HepG2 (cell line): Measurements from ENCODE around the gene AP2B1. TPM values are rescaled to one million over a fixed set of nuclear protein-coding genes. Genes with fewer than 3 reads are reported as not detected.

ENCODE experiments used
- BATF2 ChIP-seq: sonication (generic); formaldehyde crosslinking; IDR thresholded peaks from 2 replicates; pipeline ENCODE4 v1.8.0; 2022; ENCODE audit warnings: mild to moderate bottlenecking, missing genetic modification reagents, moderate library complexity
- BCL3 ChIP-seq: sonication (generic); formaldehyde crosslinking; IDR thresholded peaks from 2 replicates; pipeline ENCODE4 v1.5.1; 2020; ENCODE audit warnings: mild to moderate bottlenecking, missing genetic modification reagents, moderate library complexity
- BCLAF1 ChIP-seq: fragments of 450-650 bp; IDR thresholded peaks from 2 replicates; pipeline ENCODE4 v1.6.1; 2017; ENCODE audit warnings: mild to moderate bottlenecking
- FLYWCH1 ChIP-seq: sonication (generic); formaldehyde crosslinking; IDR thresholded peaks from 2 replicates; pipeline ENCODE4 v1.8.1; 2023; ENCODE audit warnings: mild to moderate bottlenecking, missing genetic modification reagents
- FOXO1 ChIP-seq: sonication (generic); formaldehyde crosslinking; IDR thresholded peaks from 2 replicates; pipeline ENCODE4 v1.4.0; 2020; ENCODE audit warnings: missing genetic modification reagents
- HNF4G ChIP-seq, 2 experiments: sonication (generic) in 1 of 2; formaldehyde crosslinking in 1 of 2; IDR thresholded peaks; 2 replicates each; pipeline versions ENCODE4 v1.4.0 to v1.6.1; 2011 to 2020; ENCODE audit warnings: borderline replicate concordance in 2 of 2, low read depth in 2 of 2, mild to moderate bottlenecking in 2 of 2, low read length in 1 of 2, missing genetic modification reagents in 1 of 2, moderate library complexity in 1 of 2
- HNRNPK ChIP-seq: fragments of 200-400 bp; formaldehyde crosslinking; IDR thresholded peaks from 2 replicates; pipeline ENCODE4 v1.6.1; 2018; ENCODE audit warnings: low read length, low read depth, moderate library complexity, mild to moderate bottlenecking; ENCODE audit not compliant: poor library complexity, severe bottlenecking
- MIER3 ChIP-seq: IDR thresholded peaks from 2 replicates; pipeline ENCODE4 v1.6.1; 2016; ENCODE audit warnings: missing compliant biosample characterization, borderline replicate concordance
- RBM22 ChIP-seq: fragments of 200-400 bp; formaldehyde crosslinking; optimal IDR thresholded peaks from 2 replicates; pipeline ENCODE3; 2017; ENCODE audit warnings: mild to moderate bottlenecking, low read length, moderate library complexity
- RNF2 ChIP-seq: fragments of 450-650 bp; conservative IDR thresholded peaks from 2 replicates; pipeline ENCODE4 v1.6.1; 2016; ENCODE audit warnings: low read depth
- SIN3A ChIP-seq: IDR thresholded peaks from 2 replicates; pipeline ENCODE4 v1.6.1; 2011; ENCODE audit warnings: low read depth, mild to moderate bottlenecking, control low read depth, low read length, borderline replicate concordance
- SOX5 ChIP-seq: IDR thresholded peaks from 2 replicates; pipeline ENCODE4 v1.6.1; 2016; ENCODE audit warnings: borderline replicate concordance
- SP1 ChIP-seq, 2 experiments: fragments of 450-650 bp in 1 of 2; sonication (generic) in 1 of 2; formaldehyde crosslinking in 1 of 2; IDR thresholded peaks; 2 replicates each; pipeline versions ENCODE4 v1.4.0 to v1.6.1; 2016 to 2020; ENCODE audit warnings: missing genetic modification reagents in 1 of 2
- ZGPAT ChIP-seq: IDR thresholded peaks from 2 replicates; pipeline ENCODE4 v1.6.1; 2016; ENCODE audit warnings: mild to moderate bottlenecking
- ZNF3 ChIP-seq: IDR thresholded peaks from 2 replicates; pipeline ENCODE4 v1.7.0; 2017; ENCODE audit warnings: inconsistent platforms
- ZNF501 ChIP-seq: sonication (generic); formaldehyde crosslinking; IDR thresholded peaks from 2 replicates; pipeline ENCODE4 v1.5.1; 2020; ENCODE audit warnings: mild to moderate bottlenecking, moderate library complexity, missing genetic modification reagents
- ZNF616 ChIP-seq: sonication (generic); formaldehyde crosslinking; IDR thresholded peaks from 2 replicates; pipeline ENCODE4 v1.5.0; 2020; ENCODE audit warnings: low read depth, mild to moderate bottlenecking, missing genetic modification reagents
- ZNF780A ChIP-seq: sonication (generic); formaldehyde crosslinking; IDR thresholded peaks from 2 replicates; pipeline ENCODE4 v1.8.0; 2022; ENCODE audit warnings: mild to moderate bottlenecking, missing genetic modification reagents, moderate library complexity
- ZNF800 ChIP-seq: sonication (generic); formaldehyde crosslinking; IDR thresholded peaks from 2 replicates; pipeline ENCODE4 v1.4.0; 2020; ENCODE audit warnings: missing genetic modification reagents
- polyA plus RNA-seq, 8 experiments: library from polyadenylated mRNA; depleted of rRNA in 3 of 8; stranded (reverse) in 7 of 8; unstranded in 1 of 8; fragments of >200 nt; fragmentation: Illumina TruSeq in 4 of 8; extraction: Trizol in 4 of 8; gene quantifications; 2 replicates each; pipeline versions ENCODE4 v1.2.1 to v1.2.3, GENCODE V29; 2011 to 2016; ENCODE audit warnings: low read depth in 4 of 8, missing spikeins in 1 of 8, mixed read lengths in 1 of 8; ENCODE audit not compliant: insufficient read depth in 1 of 8
- total RNA-seq, 5 experiments: library from RNA; depleted of rRNA; stranded (reverse); fragments of >200 nt; fragmentation: Illumina TruSeq; extraction: Trizol; gene quantifications; 2 replicates each; pipeline ENCODE4 v1.2.3, GENCODE V29; 2016; ENCODE audit warnings: low read depth in 1 of 5

AP2B1 gene
- total and polyA plus RNA-seq, 2 of the 13 experiments (the other 11 are each of a cell fraction or from before 2014, with no cell fraction given), result 23.8 to 71.3 TPM

GRCh38 chr17:35764123-35764991 is 177.2 kb downstream of the AP2B1 start (continued):
- TF ChIP-seq BCLAF1, result no peak
- no peak for TF ChIP-seq HNF4G (IDR thresholded peaks at IDR 0.05; ENCODE audit: borderline replicate concordance, low read depth, low read length)
- peak; percentile 27; the same call in 1 of the 2 replicates for TF ChIP-seq HNF4G (CRISPR knock-in tag; IDR thresholded peaks at IDR 0.05; ENCODE audit: borderline replicate concordance, low read depth)
- no peak; the same call in 1 of the 2 replicates for TF ChIP-seq SOX5 (CRISPR knock-in tag)
- TF ChIP-seq HNRNPK, result peak; percentile 80
- TF ChIP-seq ZNF780A (CRISPR knock-in tag), result peak; percentile 71; the same call in 1 of the 2 replicates
- TF ChIP-seq ZNF501 (CRISPR knock-in tag), result peak; percentile 40
- no peak for TF ChIP-seq FLYWCH1 (CRISPR knock-in tag)
- 0 out of 2 replicates have a peak, but pooled peaks have one; percentile 21 for TF ChIP-seq FOXO1 (CRISPR knock-in tag)
- peak; percentile 91 for TF ChIP-seq RNF2
- TF ChIP-seq BCL3 (CRISPR knock-in tag), result peak; percentile 65; the same call in 1 of the 2 replicates
- TF ChIP-seq ZNF800 (CRISPR knock-in tag), result peak; percentile 96
- TF ChIP-seq MIER3 (CRISPR knock-in tag), result no peak; the same call in 1 of the 2 replicates
- no peak for TF ChIP-seq RBM22
- no peak for TF ChIP-seq ZNF3 (CRISPR knock-in tag)
- peak; percentile 72; the same call in 1 of the 2 replicates for TF ChIP-seq ZNF616
- no peak for TF ChIP-seq BATF2
- TF ChIP-seq SIN3A, result no peak
- TF ChIP-seq SP1 (IDR thresholded peaks at IDR 0.05), result no peak
- TF ChIP-seq SP1 (CRISPR knock-in tag; IDR thresholded peaks at IDR 0.05), result no peak
- TF ChIP-seq ZGPAT, result peak; percentile 86
